Measurements from ENCODE around the gene ORAI1.
"Not testable (repeated sequence)": the region's sequence is repeated elsewhere in the genome, so short reads cannot be mapped to it uniquely, and the experiment has no call there.

Gene ORAI1

GRCh38 chr12:121673013-121673511 lies 46.7 kb downstream of the ORAI1 start:
- DNase-seq: peak; percentile 67
- TF ChIP-seq CTCF (IDR thresholded peaks at IDR 0.05; ENCODE audit: low read depth, low read length): no peak
- H3K4me3 ChIP-seq (ENCODE audit: low read depth, low read length): peak overlapping the region; percentile 63
- H3K27ac ChIP-seq: peak overlapping the region; percentile 51
- H3K36me3 ChIP-seq: no peaks in the 10 kb centered on the region
- no peaks in the 10 kb centered on the region for H3K9me3 ChIP-seq (ENCODE audit: severe bottlenecking)
- H3K27me3 ChIP-seq (ENCODE audit: insufficient read depth, low read depth, severe bottlenecking): no peaks in the 10 kb centered on the region

GRCh38 chr12:121676190-121676589 lies 49.9 kb downstream of the ORAI1 start:
- Histone ChIP-seq H3K36me3 (no peaks in the 10 kb centered on the region), H3K9me3 (ENCODE audit: severe bottlenecking) (no peaks in the 10 kb centered on the region), H3K27ac (no peak overlapping the region), H3K4me3 (ENCODE audit: low read depth, low read length) (no peak overlapping the region), H3K27me3 (ENCODE audit: insufficient read depth, low read depth, severe bottlenecking) (no peaks in the 10 kb centered on the region)
- no peak for TF ChIP-seq CTCF (IDR thresholded peaks at IDR 0.05; ENCODE audit: low read depth, low read length)
- no peak for DNase-seq

GRCh38 chr12:121678305-121678704 lies 52.0 kb downstream of the ORAI1 start:
- Histone ChIP-seq H3K4me3 (ENCODE audit: low read depth, low read length) (no peak overlapping the region), H3K36me3 (no peaks in the 10 kb centered on the region), H3K27me3 (ENCODE audit: insufficient read depth, low read depth, severe bottlenecking) (no peaks in the 10 kb centered on the region), H3K27ac (no peak overlapping the region), H3K9me3 (ENCODE audit: severe bottlenecking) (no peaks in the 10 kb centered on the region)
- TF ChIP-seq CTCF (IDR thresholded peaks at IDR 0.05; ENCODE audit: low read depth, low read length): no peak
- no peak for DNase-seq

DNA sequence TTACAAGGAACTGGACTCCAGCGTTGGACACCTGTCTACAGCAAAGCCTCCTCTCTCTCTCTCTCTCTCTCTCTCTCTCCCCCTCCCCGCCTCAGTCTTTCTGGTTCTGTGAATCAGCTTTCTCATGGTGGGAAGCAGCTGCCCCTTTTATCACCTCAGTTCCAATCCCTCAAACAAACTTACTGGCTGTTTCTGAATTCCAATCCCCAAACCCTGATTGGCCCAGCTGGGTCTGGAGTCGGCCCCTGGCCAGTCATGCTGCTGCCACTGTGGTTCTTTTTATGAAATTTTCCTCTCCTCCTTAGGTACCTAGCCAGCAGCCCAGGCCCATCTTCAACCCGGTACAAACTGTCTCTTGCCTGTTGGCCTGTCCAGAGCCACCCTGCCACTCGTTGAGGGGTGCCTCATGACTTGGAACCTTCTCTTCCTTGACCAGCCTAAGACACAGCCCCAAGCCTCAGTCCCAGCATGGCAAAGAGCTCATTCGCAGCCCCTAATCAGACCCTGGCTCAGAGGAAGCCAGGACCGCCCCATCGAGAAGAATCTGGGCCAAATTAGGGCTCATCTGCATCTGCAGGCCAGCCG lies 52.5 kb downstream of the ORAI1 start:
- Histone ChIP-seq H3K4me3 (ENCODE audit: low read depth, low read length) (no peak overlapping the region), H3K27me3 (ENCODE audit: insufficient read depth, low read depth, severe bottlenecking) (no peaks in the 10 kb centered on the region), H3K27ac (no peak overlapping the region), H3K36me3 (no peaks in the 10 kb centered on the region), H3K9me3 (ENCODE audit: severe bottlenecking) (no peaks in the 10 kb centered on the region)
- DNase-seq: no peak
- no peak for TF ChIP-seq CTCF (IDR thresholded peaks at IDR 0.05; ENCODE audit: low read depth, low read length)

GRCh38 chr12:121679661-121680197 lies 53.4 kb downstream of the ORAI1 start:
- H3K9me3 ChIP-seq (ENCODE audit: severe bottlenecking); H3K4me3 ChIP-seq (ENCODE audit: low read depth, low read length); H3K36me3 ChIP-seq; H3K27ac ChIP-seq; DNase-seq; H3K27me3 ChIP-seq (ENCODE audit: insufficient read depth, low read depth, severe bottlenecking): not testable (repeated sequence)

DNA sequence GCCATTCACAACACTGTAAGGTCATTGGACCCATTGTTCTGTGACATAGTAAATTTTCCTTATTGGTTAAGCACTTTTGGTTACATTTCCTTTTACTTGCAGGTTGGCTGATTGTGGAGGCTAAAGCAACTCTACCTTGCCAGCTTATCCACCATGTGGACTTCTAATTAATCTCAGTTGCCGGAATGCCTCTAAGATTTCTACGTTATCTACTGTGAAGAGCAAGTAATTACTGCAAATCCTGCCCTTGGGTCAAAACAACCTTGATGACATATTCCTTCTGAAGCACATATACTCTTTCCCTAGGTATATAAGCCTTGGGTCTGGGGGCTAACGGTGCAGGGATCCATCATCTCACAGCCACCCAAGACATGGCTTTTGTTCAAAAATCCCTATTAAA lies 62.6 kb downstream of the ORAI1 start:
- DNase-seq: no peak
- H3K36me3 ChIP-seq: no peaks in the 10 kb centered on the region
- no peaks in the 10 kb centered on the region for H3K27me3 ChIP-seq (ENCODE audit: insufficient read depth, low read depth, severe bottlenecking)
- H3K27ac ChIP-seq: no peak overlapping the region
- no peak for TF ChIP-seq CTCF (IDR thresholded peaks at IDR 0.05; ENCODE audit: low read depth, low read length)
- no peak overlapping the region for H3K4me3 ChIP-seq (ENCODE audit: low read depth, low read length)
- no peaks in the 10 kb centered on the region for H3K9me3 ChIP-seq (ENCODE audit: severe bottlenecking)

All from WERI-Rb-1 (cell line).